Activated naive CD8-positive, alpha-beta T cell treated with anti-CD3 and anti-CD28 coated beads, Interleukin-2, amount 50 U/mL, for 24 hours (primary cell): ENCODE measurements around the gene PTPRT.

Experiments
- ATAC-seq: fragments of 150-1000 bp; cut with Tn5 transposase; one replicate; pipeline ENCODE4 v1.10.0; 2021
- DNase-seq: peaks from one replicate; pipeline ENCODE4 v3.0.0; 2021
- H3K27ac Mint-ChIP-seq: one replicate; pipeline ENCODE4 v1.8.0; 2021; ENCODE audit warnings: mild to moderate bottlenecking, mixed read lengths
- H3K27me3 Mint-ChIP-seq: one replicate; pipeline ENCODE4 v1.8.0; 2021; ENCODE audit warnings: mixed read lengths
- H3K36me3 Mint-ChIP-seq: one replicate; pipeline ENCODE4 v1.8.0; 2021; ENCODE audit warnings: low read depth, mixed read lengths
- H3K4me1 Mint-ChIP-seq: one replicate; pipeline ENCODE4 v1.8.0; 2021; ENCODE audit warnings: mixed read lengths
- H3K4me3 Mint-ChIP-seq: one replicate; pipeline ENCODE4 v1.8.0; 2021; ENCODE audit warnings: mild to moderate bottlenecking, moderate library complexity, mixed read lengths
- H3K9me3 Mint-ChIP-seq: one replicate; pipeline ENCODE4 v1.8.0; 2021; ENCODE audit warnings: mixed read lengths

Gene PTPRT

GRCh38 chr20:43191946-43192863 is 2.5 kb upstream of the PTPRT start:
- H3K27me3 Mint-ChIP-seq, result peaks cover 43% of the 10 kb centered on the region
- no peak overlapping the region for H3K27ac Mint-ChIP-seq
- H3K36me3 Mint-ChIP-seq, result no peaks in the 10 kb centered on the region
- ATAC-seq (no peak), DNase-seq (peak; percentile 14)
- no peaks in the 10 kb centered on the region for H3K9me3 Mint-ChIP-seq
- no peak overlapping the region for H3K4me3 Mint-ChIP-seq
- peaks cover 7% of the 10 kb centered on the region for H3K4me1 Mint-ChIP-seq

- H3K4me1 Mint-ChIP-seq, result peaks cover 7% of the 10 kb centered on the region
- H3K27ac Mint-ChIP-seq, result no peak overlapping the region
- ATAC-seq (no peak), DNase-seq (no peak)
- H3K27me3 Mint-ChIP-seq, result peaks cover 47% of the 10 kb centered on the region
- no peak overlapping the region for H3K4me3 Mint-ChIP-seq
- no peaks in the 10 kb centered on the region for H3K9me3 Mint-ChIP-seq
- no peaks in the 10 kb centered on the region for H3K36me3 Mint-ChIP-seq
Measured at GRCh38 chr20:43191143-43191542, 1.4 kb upstream of the PTPRT start.

GRCh38 chr20:43190332-43190953 is 737 bp upstream of the PTPRT start:
- H3K4me1 Mint-ChIP-seq, result peaks cover 7% of the 10 kb centered on the region
- H3K36me3 Mint-ChIP-seq, result no peaks in the 10 kb centered on the region
- no peak for ATAC-seq
- H3K9me3 Mint-ChIP-seq, result no peaks in the 10 kb centered on the region
- no peak overlapping the region for H3K27ac Mint-ChIP-seq
- DNase-seq, result no peak
- peaks cover 47% of the 10 kb centered on the region for H3K27me3 Mint-ChIP-seq
- no peak overlapping the region for H3K4me3 Mint-ChIP-seq

- ATAC-seq (no peak), DNase-seq (no peak)
- H3K9me3 Mint-ChIP-seq, result no peaks in the 10 kb centered on the region
- peaks cover 7% of the 10 kb centered on the region for H3K4me1 Mint-ChIP-seq
- no peak overlapping the region for H3K27ac Mint-ChIP-seq
- H3K27me3 Mint-ChIP-seq, result peaks cover 47% of the 10 kb centered on the region
- no peaks in the 10 kb centered on the region for H3K36me3 Mint-ChIP-seq
- no peak overlapping the region for H3K4me3 Mint-ChIP-seq
Measured at GRCh38 chr20:43188861-43189553, 699 bp downstream of the PTPRT start.

- H3K4me3 Mint-ChIP-seq, result no peak overlapping the region
Measured at GRCh38 chr20:43188234-43188653, 1.5 kb downstream of the PTPRT start.

GRCh38 chr20:43187476-43188233 is 2.1 kb downstream of the PTPRT start:
- peaks cover 46% of the 10 kb centered on the region for H3K27me3 Mint-ChIP-seq

More at GRCh38 chr20:43188234-43188653, 1.5 kb downstream of the PTPRT start:
- Mint-ChIP-seq H3K27me3 (peaks cover 47% of the 10 kb centered on the region), H3K9me3 (no peaks in the 10 kb centered on the region), H3K36me3 (no peaks in the 10 kb centered on the region), H3K4me1 (peaks cover 7% of the 10 kb centered on the region), H3K27ac (no peak overlapping the region)
- ATAC-seq (no peak), DNase-seq (no peak)

GRCh38 chr20:43186312-43186711 is 3.4 kb downstream of the PTPRT start:
- no peak for ATAC-seq
- Mint-ChIP-seq H3K27me3 (peaks cover 34% of the 10 kb centered on the region), H3K27ac (no peak overlapping the region), H3K4me3 (no peak overlapping the region), H3K4me1 (peaks cover 7% of the 10 kb centered on the region), H3K9me3 (no peaks in the 10 kb centered on the region), H3K36me3 (no peaks in the 10 kb centered on the region)
- DNase-seq, result no peak

More at GRCh38 chr20:43187476-43188233, 2.1 kb downstream of the PTPRT start:
- Mint-ChIP-seq H3K9me3 (no peaks in the 10 kb centered on the region), H3K36me3 (no peaks in the 10 kb centered on the region), H3K27ac (no peak overlapping the region), H3K4me1 (peaks cover 7% of the 10 kb centered on the region), H3K4me3 (no peak overlapping the region)
- DNase-seq (peak; percentile 77), ATAC-seq (no peak)

- no peak for DNase-seq
- peaks cover 30% of the 10 kb centered on the region for H3K27me3 Mint-ChIP-seq
- H3K36me3 Mint-ChIP-seq, result no peaks in the 10 kb centered on the region
- no peak for ATAC-seq
- H3K9me3 Mint-ChIP-seq, result no peaks in the 10 kb centered on the region
- H3K27ac Mint-ChIP-seq, result no peak overlapping the region
- H3K4me3 Mint-ChIP-seq, result no peak overlapping the region
- peaks cover 7% of the 10 kb centered on the region for H3K4me1 Mint-ChIP-seq
Measured at GRCh38 chr20:43185901-43186300, 3.8 kb downstream of the PTPRT start.

- Mint-ChIP-seq H3K36me3 (no peaks in the 10 kb centered on the region), H3K9me3 (no peaks in the 10 kb centered on the region), H3K27ac (no peak overlapping the region), H3K4me1 (peaks cover 7% of the 10 kb centered on the region), H3K27me3 (peaks cover 21% of the 10 kb centered on the region), H3K4me3 (no peak overlapping the region)
- ATAC-seq (no peak), DNase-seq (no peak)
Measured at GRCh38 chr20:43183536-43184070, 6.1 kb downstream of the PTPRT start.

- DNase-seq (no peak), ATAC-seq (no peak)
- peaks cover 3% of the 10 kb centered on the region for H3K27me3 Mint-ChIP-seq
- H3K4me1 Mint-ChIP-seq, result no peaks in the 10 kb centered on the region
- H3K36me3 Mint-ChIP-seq, result no peaks in the 10 kb centered on the region
- H3K4me3 Mint-ChIP-seq, result no peak overlapping the region
- H3K27ac Mint-ChIP-seq, result no peak overlapping the region
- H3K9me3 Mint-ChIP-seq, result no peaks in the 10 kb centered on the region
Measured at GRCh38 chr20:43178080-43178479, 11.6 kb downstream of the PTPRT start.

GRCh38 chr20:43176726-43177125 is 13.0 kb downstream of the PTPRT start:
- Mint-ChIP-seq H3K36me3 (no peaks in the 10 kb centered on the region), H3K4me1 (no peaks in the 10 kb centered on the region), H3K27ac (no peak overlapping the region), H3K27me3 (peaks cover 3% of the 10 kb centered on the region), H3K9me3 (no peaks in the 10 kb centered on the region), H3K4me3 (no peak overlapping the region)
- no peak for ATAC-seq
- no peak for DNase-seq

- ATAC-seq, result no peak
- H3K27me3 Mint-ChIP-seq, result no peaks in the 10 kb centered on the region
- H3K4me1 Mint-ChIP-seq, result no peaks in the 10 kb centered on the region
- H3K9me3 Mint-ChIP-seq, result no peaks in the 10 kb centered on the region
- no peak for DNase-seq
- no peaks in the 10 kb centered on the region for H3K36me3 Mint-ChIP-seq
- H3K27ac Mint-ChIP-seq, result no peak overlapping the region
- H3K4me3 Mint-ChIP-seq, result no peak overlapping the region
Measured at GRCh38 chr20:43171930-43172329, 17.8 kb downstream of the PTPRT start.

GRCh38 chr20:43170771-43171170 is 18.9 kb downstream of the PTPRT start:
- Mint-ChIP-seq H3K27ac (no peak overlapping the region), H3K36me3 (no peaks in the 10 kb centered on the region), H3K4me3 (no peak overlapping the region), H3K9me3 (no peaks in the 10 kb centered on the region), H3K27me3 (no peaks in the 10 kb centered on the region), H3K4me1 (no peaks in the 10 kb centered on the region)
- no peak for ATAC-seq
- no peak for DNase-seq

- Mint-ChIP-seq H3K36me3 (no peaks in the 10 kb centered on the region), H3K4me3 (no peak overlapping the region)
- ATAC-seq, result no peak
Measured at GRCh38 chr20:43167615-43168014, 22.1 kb downstream of the PTPRT start.

More at GRCh38 chr20:43167615-43168014, 22.1 kb downstream of the PTPRT start:
- Mint-ChIP-seq H3K9me3 (peaks cover 4% of the 10 kb centered on the region), H3K4me1 (no peaks in the 10 kb centered on the region), H3K27ac (no peak overlapping the region), H3K27me3 (peaks cover 2% of the 10 kb centered on the region)
- DNase-seq, result no peak
